ENCODE results near the gene PAQR8.

The PAQR8 gene

GRCh38 chr6:52361945-52362442 is at the start of gene PAQR8:
TSS of gene PAQR8 (plus strand) at chr6:52362151. CDS start at chr6:52403214, 41,063 bp downstream.
- Histone ChIP-seq H3K9ac (ENCODE audit: low read length) (peak within 1 kb of the TSS; percentile 68), H3K9me3 (replicated peaks; ENCODE audit: insufficient read depth, low read length) (no peaks in the 10 kb centered on the region), H3K9me2 (replicated peaks; ENCODE audit: insufficient read depth, low read length) (no peaks in the 10 kb centered on the region), H3K36me3 (replicated peaks; ENCODE audit: insufficient read depth, low read length) (no peaks in the 10 kb centered on the region), H3K4me1 (ENCODE audit: low read length) (peaks cover 13% of the 10 kb centered on the region), H3K27me3 (replicated peaks; ENCODE audit: insufficient read depth, low read length) (no peaks in the 10 kb centered on the region), H2AFZ (ENCODE audit: low read length) (peak within 1 kb of the TSS; percentile 87), H4K20me1 (ENCODE audit: insufficient read depth, low read length) (no peaks in the 10 kb centered on the region), H3K27ac (ENCODE audit: low read length) (no peak within 1 kb of the TSS), H3K4me3 (ENCODE audit: low read length) (peak within 1 kb of the TSS; percentile 65), H3K4me2 (ENCODE audit: low read depth, low read length) (peak within 1 kb of the TSS; percentile 70), H3F3A (ENCODE audit: insufficient read depth, low read length) (no peaks in the 10 kb centered on the region; the same call in 1 of the 2 replicates), H3K79me2 (ENCODE audit: low read length) (peaks cover 9% of the 10 kb centered on the region)
- TF ChIP-seq CTCF (IDR thresholded peaks at IDR 0.05; ENCODE audit: low read length) = no peak
- TF ChIP-seq EZH2phosphoT487 (IDR thresholded peaks at IDR 0.05; ENCODE audit: low read length) = no peak
- no peak for TF ChIP-seq EZH2 (optimal IDR thresholded peaks at IDR 0.05; ENCODE audit: low read depth, low read length)
- DNase-seq = peak; percentile 73

GRCh38 chr6:52312461-52312860 is 49.5 kb upstream of the PAQR8 start:
- no peaks in the 10 kb centered on the region for H3K36me3 ChIP-seq (replicated peaks; ENCODE audit: insufficient read depth, low read length)
- H2AFZ ChIP-seq (ENCODE audit: low read length) = no peak overlapping the region
- no peaks in the 10 kb centered on the region for H4K20me1 ChIP-seq (ENCODE audit: insufficient read depth, low read length)
- no peak for TF ChIP-seq EZH2phosphoT487 (IDR thresholded peaks at IDR 0.05; ENCODE audit: low read length)
- TF ChIP-seq EZH2 (optimal IDR thresholded peaks at IDR 0.05; ENCODE audit: low read depth, low read length) = no peak
- no peak for TF ChIP-seq CTCF (IDR thresholded peaks at IDR 0.05; ENCODE audit: low read length)
- peaks cover 12% of the 10 kb centered on the region for H3F3A ChIP-seq (ENCODE audit: insufficient read depth, low read length)
- no peak overlapping the region for H3K4me2 ChIP-seq (ENCODE audit: low read depth, low read length)
- H3K4me3 ChIP-seq (ENCODE audit: low read length) = no peak overlapping the region
- H3K9me2 ChIP-seq (replicated peaks; ENCODE audit: insufficient read depth, low read length) = no peaks in the 10 kb centered on the region
- no peak overlapping the region for H3K27ac ChIP-seq (ENCODE audit: low read length)
- H3K4me1 ChIP-seq (ENCODE audit: low read length) = peaks cover 12% of the 10 kb centered on the region
- no peaks in the 10 kb centered on the region for H3K27me3 ChIP-seq (replicated peaks; ENCODE audit: insufficient read depth, low read length)
- H3K9ac ChIP-seq (ENCODE audit: low read length) = no peak overlapping the region
- no peaks in the 10 kb centered on the region for H3K9me3 ChIP-seq (replicated peaks; ENCODE audit: insufficient read depth, low read length)
- DNase-seq = no peak
- no peaks in the 10 kb centered on the region for H3K79me2 ChIP-seq (ENCODE audit: low read length)

- Histone ChIP-seq H2AFZ (ENCODE audit: low read length) (no peak overlapping the region), H3K4me3 (ENCODE audit: low read length) (no peak overlapping the region), H3K36me3 (replicated peaks; ENCODE audit: insufficient read depth, low read length) (no peaks in the 10 kb centered on the region), H3K4me2 (ENCODE audit: low read depth, low read length) (no peak overlapping the region), H3K4me1 (ENCODE audit: low read length) (peaks cover 8% of the 10 kb centered on the region), H3K79me2 (ENCODE audit: low read length) (no peaks in the 10 kb centered on the region), H4K20me1 (ENCODE audit: insufficient read depth, low read length) (no peaks in the 10 kb centered on the region), H3K27me3 (replicated peaks; ENCODE audit: insufficient read depth, low read length) (no peaks in the 10 kb centered on the region), H3F3A (ENCODE audit: insufficient read depth, low read length) (no peaks in the 10 kb centered on the region), H3K9ac (ENCODE audit: low read length) (no peak overlapping the region), H3K9me2 (replicated peaks; ENCODE audit: insufficient read depth, low read length) (no peaks in the 10 kb centered on the region), H3K27ac (ENCODE audit: low read length) (no peak overlapping the region), H3K9me3 (replicated peaks; ENCODE audit: insufficient read depth, low read length) (no peaks in the 10 kb centered on the region)
- TF ChIP-seq EZH2 (optimal IDR thresholded peaks at IDR 0.05; ENCODE audit: low read depth, low read length) (no peak), CTCF (IDR thresholded peaks at IDR 0.05; ENCODE audit: low read length) (no peak), EZH2phosphoT487 (IDR thresholded peaks at IDR 0.05; ENCODE audit: low read length) (no peak)
- DNase-seq = no peak
These were observed 47.2 kb upstream of the PAQR8 start for GRCh38 chr6:52314752-52315151.
